OCI-LY1 (cell line): ENCODE measurements around the gene CHMP4B.

ENCODE experiments used
- H2AFZ ChIP-seq: fragments of 200-600 bp; sonication (generic), shearing (Covaris generic); 2 replicates; pipeline ENCODE4 v1.6.0; 2014; ENCODE audit warnings: antibody characterized with exemption, mild to moderate bottlenecking, low read length
- H3F3A ChIP-seq: fragments of 200-600 bp; sonication (generic), shearing (Covaris generic); 2 replicates; pipeline ENCODE4 v1.6.0; 2014; ENCODE audit warnings: mild to moderate bottlenecking, antibody characterized with exemption, low read length, moderate library complexity; ENCODE audit not compliant: insufficient read depth
- H3K27ac ChIP-seq: fragments of 200-600 bp; sonication (generic); 2 replicates; pipeline ENCODE4 v1.5.1; 2014; ENCODE audit warnings: low read length, mixed run types, mild to moderate bottlenecking, low read depth; ENCODE audit not compliant: poor library complexity, severe bottlenecking
- H3K27me3 ChIP-seq: fragments of 200-600 bp; sonication (generic); 2 replicates; pipeline ENCODE4 v1.6.0; 2014; ENCODE audit warnings: antibody characterized with exemption, mild to moderate bottlenecking, low read length, moderate library complexity; ENCODE audit not compliant: insufficient read depth
- H3K36me3 ChIP-seq: fragments of 200-600 bp; sonication (generic); 2 replicates; pipeline ENCODE4 v1.6.1; 2014; ENCODE audit warnings: mild to moderate bottlenecking, antibody characterized with exemption, low read length, moderate library complexity, mixed read lengths; ENCODE audit not compliant: insufficient read depth
- H3K4me1 ChIP-seq: fragments of 200-600 bp; sonication (generic); 2 replicates; pipeline ENCODE4 v1.5.1; 2014; ENCODE audit warnings: mild to moderate bottlenecking, low read length, moderate library complexity; ENCODE audit not compliant: insufficient read depth, severe bottlenecking
- H3K4me2 ChIP-seq: fragments of 200-600 bp; sonication (generic), shearing (Covaris generic); 2 replicates; pipeline ENCODE4 v1.6.1; 2014; ENCODE audit warnings: low read length
- H3K4me3 ChIP-seq: fragments of 200-600 bp; sonication (generic); 2 replicates; pipeline ENCODE4 v1.5.1; 2014; ENCODE audit warnings: low read length, low read depth, mild to moderate bottlenecking, mixed read lengths; ENCODE audit not compliant: poor library complexity, severe bottlenecking
- H3K79me2 ChIP-seq: fragments of 200-600 bp; shearing (Covaris generic); 2 replicates; pipeline ENCODE4 v1.6.1; 2016; ENCODE audit warnings: mixed run types, low read length, mixed read lengths; ENCODE audit not compliant: insufficient read depth
- H3K9ac ChIP-seq: fragments of 200-600 bp; sonication (generic), shearing (Covaris generic); 2 replicates; pipeline ENCODE4 v1.6.1; 2014; ENCODE audit warnings: mild to moderate bottlenecking, low read length, mixed read lengths
- H3K9me2 ChIP-seq: fragments of 200-600 bp; sonication (generic), shearing (Covaris generic); 2 replicates; pipeline ENCODE4 v1.6.1; 2014; ENCODE audit warnings: low read depth, mild to moderate bottlenecking, low read length, mixed read lengths
- H3K9me3 ChIP-seq: fragments of 200-600 bp; shearing (Covaris generic); 2 replicates; pipeline ENCODE4 v1.6.1; 2014; ENCODE audit warnings: low read length, mixed read lengths
- H4K20me1 ChIP-seq: fragments of 200-600 bp; sonication (generic), shearing (Covaris generic); 2 replicates; pipeline ENCODE4 v1.6.0; 2016; ENCODE audit warnings: mild to moderate bottlenecking, low read length; ENCODE audit not compliant: insufficient read depth
- EZH2 ChIP-seq: fragments of 200-600 bp; sonication (generic), shearing (Covaris generic); IDR thresholded peaks from 2 replicates; pipeline ENCODE4 v1.8.0; 2017; ENCODE audit warnings: borderline replicate concordance, mixed run types, mild to moderate bottlenecking, antibody characterized with exemption, low read length, moderate library complexity, mixed read lengths
- TF ChIP-seq, protein P1 (sequence below): fragments of 200-600 bp; sonication (generic), shearing (Covaris generic); IDR thresholded peaks from 2 replicates; pipeline ENCODE4 v1.5.1; 2017; ENCODE audit warnings: mild to moderate bottlenecking, antibody characterized with exemption, low read length, moderate library complexity, mixed read lengths

CHMP4B gene

DNA sequence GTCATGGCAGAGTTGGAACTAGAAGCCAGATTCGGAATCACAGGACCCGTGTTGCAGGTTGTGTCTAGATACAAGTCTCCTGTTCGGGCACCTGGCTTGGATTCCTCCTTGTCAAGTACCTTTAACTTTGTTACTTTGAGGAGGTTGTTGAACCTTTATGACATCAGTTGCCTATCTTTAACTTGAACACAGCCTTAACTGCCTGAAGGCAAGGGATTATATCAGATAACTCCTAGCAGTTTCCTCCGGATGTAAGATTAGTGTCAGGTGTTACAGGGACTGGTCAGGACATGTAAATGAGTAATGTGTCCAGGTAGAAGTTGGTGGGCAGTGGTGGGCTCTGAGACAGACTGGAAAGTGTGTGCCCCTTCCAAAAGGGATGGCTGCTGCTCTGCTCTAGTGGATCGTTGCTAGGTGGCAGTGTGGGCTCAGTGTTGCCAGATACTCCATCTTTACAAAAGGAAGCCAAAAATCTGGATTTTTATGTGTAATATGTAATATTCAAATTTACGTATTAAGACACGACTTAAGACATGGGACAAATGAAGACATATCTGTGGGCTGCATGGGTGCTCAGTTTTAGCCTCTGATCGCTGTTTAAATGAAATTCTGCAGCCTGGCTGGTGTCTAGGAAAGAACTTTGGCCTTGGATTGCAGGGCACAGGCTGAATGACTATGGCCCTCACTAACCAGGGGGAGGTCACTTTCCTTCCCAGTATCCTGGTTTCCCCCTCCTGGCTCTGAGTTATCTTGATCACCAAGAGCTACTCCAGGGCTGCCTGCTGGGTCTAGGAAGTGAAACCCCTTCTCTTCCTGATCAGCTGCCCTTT, 27.1 kb downstream of the CHMP4B start:
- Histone ChIP-seq H3K4me3 (no peak overlapping the region), H3K4me2 (no peak overlapping the region), H3K36me3 (peaks cover 31% of the 10 kb centered on the region), H4K20me1 (no peaks in the 10 kb centered on the region), H3K79me2 (peaks cover 61% of the 10 kb centered on the region), H2AFZ (no peak overlapping the region), H3K9ac (no peak overlapping the region), H3K9me3 (0 out of 2 replicates have a peak, but pooled peaks cover 2% of the 10 kb centered on the region), H3K27ac (no peak overlapping the region), H3K4me1 (peaks cover 41% of the 10 kb centered on the region), H3K9me2 (no peaks in the 10 kb centered on the region), H3K27me3 (no peaks in the 10 kb centered on the region), H3F3A (no peaks in the 10 kb centered on the region)
- TF ChIP-seq EZH2: no peak
- TF ChIP-seq, protein P1, sequence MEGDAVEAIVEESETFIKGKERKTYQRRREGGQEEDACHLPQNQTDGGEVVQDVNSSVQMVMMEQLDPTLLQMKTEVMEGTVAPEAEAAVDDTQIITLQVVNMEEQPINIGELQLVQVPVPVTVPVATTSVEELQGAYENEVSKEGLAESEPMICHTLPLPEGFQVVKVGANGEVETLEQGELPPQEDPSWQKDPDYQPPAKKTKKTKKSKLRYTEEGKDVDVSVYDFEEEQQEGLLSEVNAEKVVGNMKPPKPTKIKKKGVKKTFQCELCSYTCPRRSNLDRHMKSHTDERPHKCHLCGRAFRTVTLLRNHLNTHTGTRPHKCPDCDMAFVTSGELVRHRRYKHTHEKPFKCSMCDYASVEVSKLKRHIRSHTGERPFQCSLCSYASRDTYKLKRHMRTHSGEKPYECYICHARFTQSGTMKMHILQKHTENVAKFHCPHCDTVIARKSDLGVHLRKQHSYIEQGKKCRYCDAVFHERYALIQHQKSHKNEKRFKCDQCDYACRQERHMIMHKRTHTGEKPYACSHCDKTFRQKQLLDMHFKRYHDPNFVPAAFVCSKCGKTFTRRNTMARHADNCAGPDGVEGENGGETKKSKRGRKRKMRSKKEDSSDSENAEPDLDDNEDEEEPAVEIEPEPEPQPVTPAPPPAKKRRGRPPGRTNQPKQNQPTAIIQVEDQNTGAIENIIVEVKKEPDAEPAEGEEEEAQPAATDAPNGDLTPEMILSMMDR: peak; percentile 25

DNA sequence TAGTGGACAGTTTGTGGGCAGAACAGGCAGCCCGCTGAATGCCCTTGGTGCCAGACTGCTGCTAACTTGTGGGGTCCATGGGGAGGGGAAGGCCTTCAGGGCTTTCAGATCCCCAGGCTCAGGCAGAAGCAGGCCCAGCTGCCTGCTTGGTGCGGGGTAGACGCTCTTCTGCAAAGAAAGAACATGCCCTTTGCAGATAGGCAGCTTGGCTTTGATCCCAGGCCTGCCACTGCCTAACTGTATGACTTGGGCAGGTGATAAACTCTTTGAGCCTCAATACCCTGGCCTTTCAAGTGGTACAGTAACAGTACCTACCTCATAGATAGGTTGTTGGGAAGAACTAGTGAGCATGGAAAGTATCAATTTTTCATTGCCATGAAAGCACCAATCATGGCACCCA, 28.4 kb downstream of the CHMP4B start:
- Histone ChIP-seq H3K36me3 (peaks cover 19% of the 10 kb centered on the region), H3K4me1 (peaks cover 49% of the 10 kb centered on the region), H3K79me2 (peaks cover 64% of the 10 kb centered on the region), H3K27ac (no peak overlapping the region), H4K20me1 (0 out of 2 replicates have a peak, but pooled peaks cover 3% of the 10 kb centered on the region), H3K4me3 (no peak overlapping the region), H3K9ac (no peak overlapping the region), H3K9me2 (no peaks in the 10 kb centered on the region), H3K9me3 (0 out of 2 replicates have a peak, but pooled peaks cover 2% of the 10 kb centered on the region), H2AFZ (no peak overlapping the region), H3F3A (no peaks in the 10 kb centered on the region), H3K4me2 (no peak overlapping the region), H3K27me3 (no peaks in the 10 kb centered on the region)
- TF ChIP-seq EZH2: no peak
- TF ChIP-seq, protein P1: no peak

DNA sequence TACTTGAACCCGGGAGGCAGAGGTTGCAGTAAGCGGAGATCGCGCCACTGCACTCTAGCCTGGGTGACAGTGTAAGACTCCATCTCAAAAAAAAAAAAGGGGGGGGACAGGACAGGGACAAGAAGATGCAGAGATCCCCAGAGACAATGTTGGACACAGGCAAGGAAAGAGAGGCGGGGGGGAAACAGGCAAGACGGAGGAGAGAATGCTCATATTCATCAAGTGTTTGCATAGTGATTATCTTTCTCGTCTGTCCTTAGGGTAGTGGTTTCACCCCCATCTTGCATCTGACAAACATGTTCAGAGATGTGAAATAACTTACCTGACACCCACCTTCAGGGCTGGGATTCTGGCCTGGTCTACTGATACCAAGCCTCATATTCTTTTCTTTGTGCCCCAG, 29.0 kb downstream of the CHMP4B start:
- no peak overlapping the region for H3K4me2 ChIP-seq
- H3F3A ChIP-seq: no peaks in the 10 kb centered on the region
- no peak overlapping the region for H3K4me3 ChIP-seq
- H3K9me2 ChIP-seq: no peaks in the 10 kb centered on the region
- peaks cover 14% of the 10 kb centered on the region for H3K36me3 ChIP-seq
- H3K4me1 ChIP-seq: peaks cover 49% of the 10 kb centered on the region
- 0 out of 2 replicates have a peak, but pooled peaks cover 3% of the 10 kb centered on the region for H4K20me1 ChIP-seq
- no peak overlapping the region for H3K27ac ChIP-seq
- H2AFZ ChIP-seq: no peak overlapping the region
- TF ChIP-seq, protein P1: no peak
- H3K27me3 ChIP-seq: no peaks in the 10 kb centered on the region
- H3K9me3 ChIP-seq: 0 out of 2 replicates have a peak, but pooled peaks cover 2% of the 10 kb centered on the region
- H3K79me2 ChIP-seq: peaks cover 60% of the 10 kb centered on the region
- H3K9ac ChIP-seq: no peak overlapping the region
